GM19438 (cell line): ENCODE data around the gene RASL12.
"Not testable (repeated sequence)": the region's sequence is repeated elsewhere in the genome, so short reads cannot be mapped to it uniquely, and the experiment has no call there.

Experiments used
- ATAC-seq: cut with Tn5 transposase; IDR thresholded peaks from one replicate; pipeline ENCODE4 v1.9.1; 2021; ENCODE audit warnings: low read depth; ENCODE audit not compliant: unreplicated experiment

The RASL12 gene

GRCh38 chr15:65076486-65077290, 8.9 kb upstream of the RASL12 start, which contains the start of gene KBTBD13:
TSS of gene KBTBD13 (plus strand) at chr15:65076746. CDS start at chr15:65076816, 70 bp downstream.
- no peak for ATAC-seq

- not testable (repeated sequence) for ATAC-seq
Measured at GRCh38 chr15:65075607-65076395, 8.0 kb upstream of the RASL12 start.

- not testable (repeated sequence) for ATAC-seq
Measured at GRCh38 chr15:65074946-65075345, 7.2 kb upstream of the RASL12 start.

GRCh38 chr15:65072617-65073016, 4.8 kb upstream of the RASL12 start:
- ATAC-seq = no peak

GRCh38 chr15:65072027-65072426, 4.2 kb upstream of the RASL12 start:
- no peak for ATAC-seq

GRCh38 chr15:65071381-65071811, 3.6 kb upstream of the RASL12 start:
- no peak for ATAC-seq

GRCh38 chr15:65069779-65070546, 2.2 kb upstream of the RASL12 start:
- no peak for ATAC-seq

- no peak for ATAC-seq
Measured at GRCh38 chr15:65069179-65069578, 1.4 kb upstream of the RASL12 start.

- ATAC-seq = no peak
Measured at GRCh38 chr15:65068403-65068788, 605 bp upstream of the RASL12 start.

- ATAC-seq = no peak
Measured at GRCh38 chr15:65067317-65067644, 510 bp downstream of the RASL12 start.

GRCh38 chr15:65066635-65067316, 1.0 kb downstream of the RASL12 start:
- no peak for ATAC-seq

- ATAC-seq = no peak
Measured at GRCh38 chr15:65066001-65066634, 1.7 kb downstream of the RASL12 start.

- no peak for ATAC-seq
Measured at GRCh38 chr15:65062726-65063125, 5.1 kb downstream of the RASL12 start.

GRCh38 chr15:65062061-65062460, 5.7 kb downstream of the RASL12 start:
- no peak for ATAC-seq

- no peak for ATAC-seq
Measured at GRCh38 chr15:65060641-65061397, 7.0 kb downstream of the RASL12 start.

- ATAC-seq = no peak
Measured at GRCh38 chr15:65059931-65060596, 7.7 kb downstream of the RASL12 start.

GRCh38 chr15:65059369-65059750, 8.4 kb downstream of the RASL12 start:
- no peak for ATAC-seq

GRCh38 chr15:65058394-65059368, 9.1 kb downstream of the RASL12 start:
- ATAC-seq = no peak
